ENCODE data around the gene LSS.

- TF ChIP-seq CTCF (conservative IDR thresholded peaks at IDR 0.05) (no peak), ZFX (IDR thresholded peaks at IDR 0.05) (no peak)
Measured at GRCh38 chr21:46217511-46218196, 10.9 kb downstream of the LSS start.
